HepG2 (cell line): Measurements from ENCODE around the gene CHST14. TPM values are rescaled to one million over a fixed set of nuclear protein-coding genes. Genes with fewer than 3 reads are reported as not detected.
A peak's percentile ranks its signal among the peaks of the same experiment; 100 is the strongest.

Source experiments
- HIC2 ChIP-seq: sonication (generic); formaldehyde crosslinking; IDR thresholded peaks from 2 replicates; pipeline ENCODE4 v1.9.0; 2022; ENCODE audit warnings: low read depth, missing genetic modification reagents
- NFAT5 ChIP-seq: sonication (generic); formaldehyde crosslinking; IDR thresholded peaks from 2 replicates; pipeline ENCODE4 v1.4.0; 2020; ENCODE audit warnings: missing genetic modification reagents
- PRMT3 ChIP-seq: sonication (generic); formaldehyde crosslinking; IDR thresholded peaks from 2 replicates; pipeline ENCODE4 v1.8.1; 2022; ENCODE audit warnings: low read depth, mild to moderate bottlenecking, moderate library complexity, missing genetic modification reagents, borderline replicate concordance
- ZBTB38 ChIP-seq: sonication (generic); formaldehyde crosslinking; IDR thresholded peaks from 2 replicates; pipeline ENCODE4 v1.5.1; 2020; ENCODE audit warnings: mild to moderate bottlenecking, missing genetic modification reagents
- ZNF230 ChIP-seq: sonication (generic); formaldehyde crosslinking; IDR thresholded peaks from 2 replicates; pipeline ENCODE4 v1.4.0; 2020; ENCODE audit warnings: mild to moderate bottlenecking, missing genetic modification reagents
- ZNF234 ChIP-seq: sonication (generic); formaldehyde crosslinking; conservative IDR thresholded peaks from 2 replicates; pipeline ENCODE4 v1.5.1; 2020; ENCODE audit warnings: mild to moderate bottlenecking, missing genetic modification reagents
- ZNF550 ChIP-seq: sonication (generic); formaldehyde crosslinking; IDR thresholded peaks from 2 replicates; pipeline ENCODE4 v1.4.0; 2020; ENCODE audit warnings: mild to moderate bottlenecking, missing genetic modification reagents, borderline replicate concordance
- ZNF574 ChIP-seq: sonication (generic); formaldehyde crosslinking; IDR thresholded peaks from 2 replicates; pipeline ENCODE4 v1.4.0; 2020; ENCODE audit warnings: missing genetic modification reagents
- polyA plus RNA-seq, 8 experiments: library from polyadenylated mRNA; depleted of rRNA in 3 of 8; stranded (reverse) in 7 of 8; unstranded in 1 of 8; fragments of >200 nt; fragmentation: Illumina TruSeq in 4 of 8; extraction: Trizol in 4 of 8; gene quantifications; 2 replicates each; pipeline versions ENCODE4 v1.2.1 to v1.2.3, GENCODE V29; 2011 to 2016; ENCODE audit warnings: low read depth in 4 of 8, missing spikeins in 1 of 8, mixed read lengths in 1 of 8; ENCODE audit not compliant: insufficient read depth in 1 of 8
- total RNA-seq, 5 experiments: library from RNA; depleted of rRNA; stranded (reverse); fragments of >200 nt; fragmentation: Illumina TruSeq; extraction: Trizol; gene quantifications; 2 replicates each; pipeline ENCODE4 v1.2.3, GENCODE V29; 2016; ENCODE audit warnings: low read depth in 1 of 5
- TF ChIP-seq, protein P1 (sequence below): IDR thresholded peaks from 2 replicates; pipeline ENCODE4 v1.6.1; 2016; ENCODE audit warnings: low read depth, missing genetic modification reagents, missing compliant biosample characterization
- TF ChIP-seq, protein P2 (sequence below): IDR thresholded peaks from 2 replicates; pipeline ENCODE4 v1.6.1; 2016; ENCODE audit warnings: low read depth, borderline replicate concordance

CHST14 gene
- total and polyA plus RNA-seq, 2 of the 13 experiments (the other 11 are each of a cell fraction or from before 2014, with no cell fraction given), result 8.9 to 12.4 TPM

DNA sequence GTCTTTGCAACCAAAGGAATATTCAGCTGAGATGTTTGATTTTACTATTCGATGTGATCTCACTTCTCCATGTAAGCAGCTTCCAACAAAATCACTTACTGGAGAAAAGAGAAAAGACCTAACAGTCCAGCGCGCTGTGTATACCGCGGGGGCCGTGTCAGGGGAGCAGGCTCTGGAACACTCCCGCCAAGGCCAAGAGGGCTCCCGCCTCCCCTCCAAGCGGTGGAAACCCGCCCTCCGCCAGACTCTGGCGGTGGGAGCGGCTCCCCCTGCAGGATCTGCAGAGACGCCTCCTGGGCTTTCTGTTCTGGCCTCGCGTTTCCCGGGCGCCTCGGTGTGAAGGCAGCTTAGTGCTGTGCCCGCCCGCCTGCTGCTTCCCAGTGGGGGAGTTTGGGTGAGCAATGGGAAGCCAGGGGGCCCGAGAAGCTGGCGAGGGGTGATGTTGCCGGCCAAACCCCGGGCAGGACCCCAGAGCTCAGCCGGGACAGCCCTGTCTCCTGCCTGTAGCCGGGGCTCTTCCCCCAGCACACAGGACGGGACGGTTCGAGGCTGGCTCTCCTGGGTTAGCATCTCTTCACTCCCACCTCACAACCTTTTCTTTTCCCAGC, 36.3 kb downstream of the CHST14 start (continued):
- TF ChIP-seq, protein P1, sequence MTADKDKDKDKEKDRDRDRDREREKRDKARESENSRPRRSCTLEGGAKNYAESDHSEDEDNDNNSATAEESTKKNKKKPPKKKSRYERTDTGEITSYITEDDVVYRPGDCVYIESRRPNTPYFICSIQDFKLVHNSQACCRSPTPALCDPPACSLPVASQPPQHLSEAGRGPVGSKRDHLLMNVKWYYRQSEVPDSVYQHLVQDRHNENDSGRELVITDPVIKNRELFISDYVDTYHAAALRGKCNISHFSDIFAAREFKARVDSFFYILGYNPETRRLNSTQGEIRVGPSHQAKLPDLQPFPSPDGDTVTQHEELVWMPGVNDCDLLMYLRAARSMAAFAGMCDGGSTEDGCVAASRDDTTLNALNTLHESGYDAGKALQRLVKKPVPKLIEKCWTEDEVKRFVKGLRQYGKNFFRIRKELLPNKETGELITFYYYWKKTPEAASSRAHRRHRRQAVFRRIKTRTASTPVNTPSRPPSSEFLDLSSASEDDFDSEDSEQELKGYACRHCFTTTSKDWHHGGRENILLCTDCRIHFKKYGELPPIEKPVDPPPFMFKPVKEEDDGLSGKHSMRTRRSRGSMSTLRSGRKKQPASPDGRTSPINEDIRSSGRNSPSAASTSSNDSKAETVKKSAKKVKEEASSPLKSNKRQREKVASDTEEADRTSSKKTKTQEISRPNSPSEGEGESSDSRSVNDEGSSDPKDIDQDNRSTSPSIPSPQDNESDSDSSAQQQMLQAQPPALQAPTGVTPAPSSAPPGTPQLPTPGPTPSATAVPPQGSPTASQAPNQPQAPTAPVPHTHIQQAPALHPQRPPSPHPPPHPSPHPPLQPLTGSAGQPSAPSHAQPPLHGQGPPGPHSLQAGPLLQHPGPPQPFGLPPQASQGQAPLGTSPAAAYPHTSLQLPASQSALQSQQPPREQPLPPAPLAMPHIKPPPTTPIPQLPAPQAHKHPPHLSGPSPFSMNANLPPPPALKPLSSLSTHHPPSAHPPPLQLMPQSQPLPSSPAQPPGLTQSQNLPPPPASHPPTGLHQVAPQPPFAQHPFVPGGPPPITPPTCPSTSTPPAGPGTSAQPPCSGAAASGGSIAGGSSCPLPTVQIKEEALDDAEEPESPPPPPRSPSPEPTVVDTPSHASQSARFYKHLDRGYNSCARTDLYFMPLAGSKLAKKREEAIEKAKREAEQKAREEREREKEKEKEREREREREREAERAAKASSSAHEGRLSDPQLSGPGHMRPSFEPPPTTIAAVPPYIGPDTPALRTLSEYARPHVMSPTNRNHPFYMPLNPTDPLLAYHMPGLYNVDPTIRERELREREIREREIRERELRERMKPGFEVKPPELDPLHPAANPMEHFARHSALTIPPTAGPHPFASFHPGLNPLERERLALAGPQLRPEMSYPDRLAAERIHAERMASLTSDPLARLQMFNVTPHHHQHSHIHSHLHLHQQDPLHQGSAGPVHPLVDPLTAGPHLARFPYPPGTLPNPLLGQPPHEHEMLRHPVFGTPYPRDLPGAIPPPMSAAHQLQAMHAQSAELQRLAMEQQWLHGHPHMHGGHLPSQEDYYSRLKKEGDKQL (CRISPR knock-in tag), result no peak
- TF ChIP-seq ZNF230 (CRISPR knock-in tag) (no peak), ZNF550 (no peak), ZBTB38 (CRISPR knock-in tag) (no peak), ZNF574 (CRISPR knock-in tag) (peak; percentile 40; the same call in 1 of the 2 replicates), NFAT5 (CRISPR knock-in tag) (no peak), HIC2 (no peak), ZNF234 (no peak), PRMT3 (CRISPR knock-in tag) (no peak)
- TF ChIP-seq, protein P2, sequence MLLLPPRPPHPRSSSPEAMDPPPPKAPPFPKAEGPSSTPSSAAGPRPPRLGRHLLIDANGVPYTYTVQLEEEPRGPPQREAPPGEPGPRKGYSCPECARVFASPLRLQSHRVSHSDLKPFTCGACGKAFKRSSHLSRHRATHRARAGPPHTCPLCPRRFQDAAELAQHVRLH (CRISPR knock-in tag), result no peak
